GM20000 (cell line): Measurements from ENCODE around the gene KLHL35.
A peak's percentile ranks its signal among the peaks of the same experiment; 100 is the strongest.

Experiments
- DNase-seq: peaks from one replicate; pipeline ENCODE4 v3.0.0; 2012; ENCODE audit warnings: low spot score
- TF ChIP-seq, protein P1 (sequence below): IDR thresholded peaks from 2 replicates; pipeline ENCODE4 v1.5.1; 2012; ENCODE audit warnings: mild to moderate bottlenecking, control low read depth; ENCODE audit errors: extremely low read depth, missing control alignments

The KLHL35 gene

DNA sequence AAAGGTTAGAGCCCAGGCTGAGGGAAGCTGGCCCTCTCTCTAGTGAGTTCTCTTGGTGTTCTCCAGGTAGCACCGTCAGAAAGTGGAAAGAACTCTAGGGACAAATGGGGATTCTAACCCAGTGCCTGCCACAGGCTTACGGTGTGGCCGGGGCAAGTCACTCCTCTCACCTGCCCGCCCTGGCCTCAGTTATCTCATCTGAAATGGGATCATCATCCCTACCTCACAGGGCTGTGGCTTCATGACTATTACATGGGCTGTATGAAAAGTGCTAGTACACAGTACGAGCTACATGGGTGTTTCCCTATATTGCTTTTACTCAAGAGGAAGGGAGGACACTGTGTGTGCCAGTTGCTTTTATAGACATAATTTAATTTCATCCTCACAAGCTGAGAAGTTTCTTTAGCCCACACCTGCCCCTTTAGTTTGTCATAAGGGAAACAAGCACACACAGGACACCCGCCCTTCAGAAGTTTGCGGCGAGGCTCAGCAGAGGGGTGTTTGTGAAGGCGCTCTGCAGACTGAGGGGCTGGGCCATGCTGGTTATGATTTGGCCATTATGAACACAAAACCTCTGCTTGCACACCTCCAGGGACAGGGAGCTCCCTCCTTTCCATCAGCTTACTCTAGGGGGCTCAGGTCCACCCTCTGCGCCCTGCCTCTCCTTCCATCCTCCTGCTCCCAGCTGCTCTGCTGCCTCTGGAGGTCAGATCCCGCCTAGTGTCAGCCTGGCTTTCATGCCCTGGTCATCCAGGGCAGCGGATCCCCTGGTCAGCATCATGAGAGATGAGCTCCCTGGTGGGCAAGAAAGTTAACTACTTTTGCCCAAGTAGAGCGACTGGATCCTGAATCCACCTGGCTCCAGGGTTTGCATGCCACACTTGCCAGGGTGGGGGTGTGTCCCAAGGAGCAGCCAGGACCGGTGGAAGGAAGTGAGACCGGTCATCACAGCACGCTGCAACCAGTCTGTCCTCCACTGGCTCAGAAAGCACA, 1.2 kb downstream of the KLHL35 start:
- DNase-seq: no peak
- TF ChIP-seq, protein P1, sequence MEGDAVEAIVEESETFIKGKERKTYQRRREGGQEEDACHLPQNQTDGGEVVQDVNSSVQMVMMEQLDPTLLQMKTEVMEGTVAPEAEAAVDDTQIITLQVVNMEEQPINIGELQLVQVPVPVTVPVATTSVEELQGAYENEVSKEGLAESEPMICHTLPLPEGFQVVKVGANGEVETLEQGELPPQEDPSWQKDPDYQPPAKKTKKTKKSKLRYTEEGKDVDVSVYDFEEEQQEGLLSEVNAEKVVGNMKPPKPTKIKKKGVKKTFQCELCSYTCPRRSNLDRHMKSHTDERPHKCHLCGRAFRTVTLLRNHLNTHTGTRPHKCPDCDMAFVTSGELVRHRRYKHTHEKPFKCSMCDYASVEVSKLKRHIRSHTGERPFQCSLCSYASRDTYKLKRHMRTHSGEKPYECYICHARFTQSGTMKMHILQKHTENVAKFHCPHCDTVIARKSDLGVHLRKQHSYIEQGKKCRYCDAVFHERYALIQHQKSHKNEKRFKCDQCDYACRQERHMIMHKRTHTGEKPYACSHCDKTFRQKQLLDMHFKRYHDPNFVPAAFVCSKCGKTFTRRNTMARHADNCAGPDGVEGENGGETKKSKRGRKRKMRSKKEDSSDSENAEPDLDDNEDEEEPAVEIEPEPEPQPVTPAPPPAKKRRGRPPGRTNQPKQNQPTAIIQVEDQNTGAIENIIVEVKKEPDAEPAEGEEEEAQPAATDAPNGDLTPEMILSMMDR: no peak

DNA sequence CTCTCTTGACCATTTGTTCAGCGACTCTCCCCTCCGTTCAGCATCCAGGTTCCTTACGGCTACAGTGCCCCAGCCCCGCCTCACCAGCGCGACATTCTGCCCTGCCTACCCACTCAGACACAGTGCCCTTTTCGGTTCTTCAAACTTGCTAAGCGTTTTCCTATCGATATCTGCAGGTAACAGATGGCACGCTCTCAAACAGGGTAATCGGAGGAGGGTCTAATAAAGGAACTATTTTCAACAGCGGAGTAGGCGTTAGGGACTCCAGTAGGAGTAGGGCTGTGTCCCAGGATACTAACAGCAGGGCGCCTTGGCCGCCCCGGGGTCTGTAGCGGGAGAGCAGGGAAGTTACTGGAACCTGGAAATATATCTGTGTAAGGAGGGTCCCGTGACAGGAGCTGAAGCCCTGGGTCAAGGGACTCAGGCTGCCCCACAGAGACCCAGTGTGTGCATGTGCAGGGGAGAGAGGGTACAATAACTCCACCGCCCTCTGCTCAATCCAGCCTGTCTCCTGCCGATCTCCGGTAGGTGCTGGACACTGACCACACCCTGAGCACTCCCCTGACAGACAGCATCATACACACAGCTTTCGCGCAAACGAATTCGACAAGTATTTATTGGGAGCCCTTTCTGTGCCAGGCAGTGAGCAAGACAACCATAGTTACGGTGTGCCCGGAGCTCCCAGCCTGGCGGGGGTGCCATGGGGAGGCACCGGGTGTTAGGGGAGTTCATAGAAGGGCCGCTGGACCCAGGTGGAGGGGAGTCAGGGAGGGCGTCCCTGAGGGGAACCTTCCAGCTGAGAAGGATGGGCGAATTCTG, 2.1 kb downstream of the KLHL35 start:
- no peak for DNase-seq
- TF ChIP-seq, protein P1: no peak

GRCh38 chr11:75429902-75430713, 2.9 kb downstream of the KLHL35 start:
- TF ChIP-seq, protein P1: no peak
- peak; percentile 89 for DNase-seq

DNA sequence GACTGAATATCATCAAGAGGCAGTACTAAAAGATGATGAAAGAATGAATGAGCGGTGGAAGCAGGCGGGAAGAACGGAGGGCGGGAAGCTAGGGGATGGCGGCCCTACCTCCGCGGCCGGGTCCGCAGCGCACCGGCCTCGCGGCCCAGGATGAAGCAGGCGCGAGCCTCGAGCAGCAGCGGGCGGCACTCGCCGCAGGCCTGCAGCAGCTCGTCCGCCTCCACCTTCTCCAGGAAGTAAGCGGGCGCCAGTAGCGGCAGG, 3.4 kb downstream of the KLHL35 start:
- TF ChIP-seq, protein P1: no peak
- DNase-seq: no peak

- no peak for DNase-seq
- TF ChIP-seq, protein P1: no peak
These were observed 3.9 kb downstream of the KLHL35 start for GRCh38 chr11:75428989-75429640.

DNA sequence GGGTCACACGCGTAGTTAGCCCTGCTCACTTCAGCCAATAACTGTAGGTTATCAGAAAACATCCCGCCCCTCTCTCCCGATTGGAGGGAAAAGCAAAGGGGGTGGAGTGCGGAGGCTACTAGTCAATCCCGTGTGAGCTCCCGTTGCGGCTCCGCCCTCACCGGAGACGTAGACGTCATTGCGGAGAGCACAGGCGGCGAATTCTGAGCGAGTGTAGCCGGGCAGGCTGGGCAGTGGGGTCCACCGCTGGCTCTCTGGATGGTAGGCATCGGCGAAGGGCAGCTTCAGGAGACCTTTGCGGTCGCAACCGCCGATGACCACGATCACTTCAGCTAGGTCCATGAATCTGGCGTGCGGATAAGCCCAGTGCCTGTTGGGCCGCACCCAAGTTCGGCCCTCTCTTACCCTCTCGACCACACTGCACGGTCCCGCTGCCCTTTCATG, 4.7 kb downstream of the KLHL35 start:
- DNase-seq: peak; percentile 97
- TF ChIP-seq, protein P1: no peak
